HG03025 (cell line): ENCODE data around the gene RIMBP3C.
"Not testable (repeated sequence)": the region's sequence is repeated elsewhere in the genome, so short reads cannot be mapped to it uniquely, and the experiment has no call there.

Experiments used
- ATAC-seq: cut with Tn5 transposase; IDR thresholded peaks from one replicate; pipeline ENCODE4 v1.9.1; 2021; ENCODE audit warnings: mild to moderate bottlenecking, moderate library complexity; ENCODE audit not compliant: unreplicated experiment, low FRiP score

Gene RIMBP3C

DNA sequence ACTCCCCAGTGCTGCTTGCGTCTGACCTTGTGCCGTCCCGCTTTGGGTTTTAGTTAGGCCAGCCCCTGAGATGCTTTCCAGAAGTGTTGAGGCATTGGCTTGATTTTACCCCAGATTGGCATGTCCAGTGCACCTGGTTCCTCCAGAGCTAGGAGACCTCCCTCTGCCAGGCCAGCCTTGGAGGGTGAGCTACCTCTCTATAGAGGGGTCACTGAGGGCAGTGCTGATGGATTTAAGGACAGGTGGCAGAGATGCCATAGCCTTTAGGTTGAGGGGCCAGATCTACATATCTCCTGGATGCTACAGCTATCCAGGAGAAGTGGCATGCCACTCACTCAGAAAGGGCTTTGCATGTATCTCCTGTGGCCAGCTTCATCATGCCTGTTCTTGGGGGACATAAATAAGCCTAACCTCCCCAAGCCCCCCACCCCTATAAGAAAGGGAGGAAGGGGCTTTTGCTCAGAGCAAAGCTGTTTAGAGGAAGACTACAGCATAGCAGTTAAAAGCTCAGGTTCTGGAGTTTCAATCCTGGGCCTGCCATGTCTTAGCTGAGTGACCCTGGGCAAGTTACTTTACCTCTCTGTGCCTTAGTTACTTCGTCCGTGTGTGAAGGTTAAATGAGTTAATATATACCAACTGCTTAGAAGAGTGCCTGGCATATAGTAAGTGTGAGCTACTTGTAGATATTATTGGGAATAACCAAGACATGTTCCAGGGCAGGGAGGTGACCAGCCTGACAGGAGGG is 22.7 kb upstream of the RIMBP3C start:
- ATAC-seq: no peak

GRCh38 chr22:21573293-21573734 is 22.1 kb upstream of the RIMBP3C start:
- no peak for ATAC-seq

DNA sequence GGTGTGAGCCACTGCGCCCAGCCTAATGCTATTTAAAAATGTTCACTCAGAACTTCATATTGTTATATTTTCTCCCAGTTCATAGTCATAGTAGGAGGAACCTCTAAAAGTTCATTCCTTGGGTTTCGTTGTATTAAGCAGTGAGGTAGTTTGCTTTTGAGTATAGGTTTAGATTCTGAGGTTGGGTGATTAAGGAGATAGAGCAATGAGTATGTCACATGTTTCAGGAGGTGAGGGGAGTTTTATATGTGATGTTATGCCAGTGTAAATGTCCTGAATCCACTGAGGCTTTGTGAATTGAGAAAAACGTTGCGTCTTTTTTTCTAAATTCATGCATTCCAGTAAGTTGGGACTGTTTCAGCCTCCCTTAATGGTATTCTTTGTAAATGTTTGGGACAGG is 20.4 kb upstream of the RIMBP3C start:
- no peak for ATAC-seq

- no peak for ATAC-seq
Measured at GRCh38 chr22:21570398-21570797, 19.1 kb upstream of the RIMBP3C start.

DNA sequence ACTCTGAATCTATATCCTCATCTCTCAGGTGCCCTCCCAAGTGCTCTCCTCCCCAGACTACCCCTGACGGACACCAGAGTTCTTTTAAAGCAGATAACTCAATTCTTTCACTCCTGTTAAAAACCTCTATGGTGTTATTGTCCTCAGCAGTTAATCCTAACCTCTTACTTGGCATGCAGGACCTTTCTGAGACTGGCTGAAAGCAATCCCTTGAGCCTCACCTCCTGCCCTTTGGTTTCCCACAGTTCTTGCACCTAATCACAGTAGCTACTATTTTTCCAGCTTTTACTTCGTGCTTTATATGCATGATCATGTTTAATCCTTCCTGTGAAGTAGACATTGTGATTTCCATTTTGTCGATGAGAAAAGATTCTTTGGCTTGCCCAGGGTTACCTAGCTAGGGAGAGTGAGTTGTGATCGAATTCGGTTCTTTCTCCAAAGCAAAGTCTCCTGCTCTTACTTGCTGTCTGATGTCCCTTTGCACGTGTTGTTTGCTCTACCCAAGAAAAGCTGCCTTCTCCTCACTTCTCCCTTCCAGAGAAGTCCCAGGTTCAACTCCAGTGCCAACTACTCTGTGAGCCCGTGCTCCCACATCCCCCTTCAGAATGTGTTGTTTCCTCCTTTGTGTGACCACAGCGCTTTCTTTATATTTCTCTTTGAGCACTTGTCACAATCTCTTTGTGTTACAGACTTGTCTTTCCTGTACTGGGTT is 18.4 kb upstream of the RIMBP3C start:
- ATAC-seq: no peak

DNA sequence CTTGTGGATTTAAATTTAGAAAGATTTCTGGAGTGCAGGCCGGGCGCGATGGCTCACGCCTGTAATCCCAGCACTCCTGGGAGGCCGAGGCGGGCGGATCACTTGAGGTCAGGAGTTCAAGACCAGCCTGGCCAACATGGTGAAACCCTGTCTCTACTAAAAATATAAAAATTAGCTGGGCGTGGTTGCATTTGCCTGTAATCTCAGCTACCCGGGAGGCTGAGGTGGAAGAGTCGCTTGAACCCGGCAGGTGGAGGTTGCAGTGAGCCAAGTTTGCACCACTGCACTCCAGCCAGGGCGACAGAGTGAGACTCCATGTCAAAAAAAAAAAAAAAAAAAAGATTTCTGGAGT is 17.8 kb upstream of the RIMBP3C start:
- not testable (repeated sequence) for ATAC-seq

DNA sequence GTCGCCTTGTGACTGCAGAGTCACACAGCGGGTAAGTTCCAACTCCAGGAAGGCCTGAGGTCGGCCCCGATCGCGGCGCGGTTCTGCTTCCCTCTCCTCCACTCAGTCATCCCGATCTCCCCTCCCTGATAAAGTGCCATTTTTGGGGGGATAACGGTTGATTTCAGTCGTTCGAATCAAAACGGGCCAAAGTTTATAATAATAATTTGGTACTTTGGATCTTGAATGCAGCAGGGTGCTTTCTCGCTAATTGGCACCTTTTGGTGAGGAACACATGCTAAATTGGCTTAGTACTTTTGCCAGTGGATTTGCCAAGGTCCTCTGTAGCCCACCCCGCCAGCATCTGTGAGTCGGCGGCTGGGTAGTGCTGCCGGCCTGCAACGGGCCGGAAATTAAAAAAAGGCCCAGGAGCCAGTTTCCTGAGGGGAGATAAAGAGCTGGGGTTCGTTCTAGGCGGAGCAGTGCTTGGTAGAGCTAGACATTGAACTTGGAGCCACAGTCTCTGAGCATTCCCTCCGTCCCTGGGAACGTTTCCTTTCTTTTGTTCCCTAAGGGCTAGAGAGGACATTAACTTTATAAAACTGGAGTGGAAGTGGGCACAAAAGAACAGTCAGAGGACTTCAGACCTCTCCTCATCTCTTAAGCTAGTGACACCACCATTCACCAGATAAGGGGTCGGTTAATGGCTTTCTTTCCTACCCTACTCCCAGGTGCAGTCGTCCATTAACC is 17.2 kb upstream of the RIMBP3C start:
- ATAC-seq: no peak

DNA sequence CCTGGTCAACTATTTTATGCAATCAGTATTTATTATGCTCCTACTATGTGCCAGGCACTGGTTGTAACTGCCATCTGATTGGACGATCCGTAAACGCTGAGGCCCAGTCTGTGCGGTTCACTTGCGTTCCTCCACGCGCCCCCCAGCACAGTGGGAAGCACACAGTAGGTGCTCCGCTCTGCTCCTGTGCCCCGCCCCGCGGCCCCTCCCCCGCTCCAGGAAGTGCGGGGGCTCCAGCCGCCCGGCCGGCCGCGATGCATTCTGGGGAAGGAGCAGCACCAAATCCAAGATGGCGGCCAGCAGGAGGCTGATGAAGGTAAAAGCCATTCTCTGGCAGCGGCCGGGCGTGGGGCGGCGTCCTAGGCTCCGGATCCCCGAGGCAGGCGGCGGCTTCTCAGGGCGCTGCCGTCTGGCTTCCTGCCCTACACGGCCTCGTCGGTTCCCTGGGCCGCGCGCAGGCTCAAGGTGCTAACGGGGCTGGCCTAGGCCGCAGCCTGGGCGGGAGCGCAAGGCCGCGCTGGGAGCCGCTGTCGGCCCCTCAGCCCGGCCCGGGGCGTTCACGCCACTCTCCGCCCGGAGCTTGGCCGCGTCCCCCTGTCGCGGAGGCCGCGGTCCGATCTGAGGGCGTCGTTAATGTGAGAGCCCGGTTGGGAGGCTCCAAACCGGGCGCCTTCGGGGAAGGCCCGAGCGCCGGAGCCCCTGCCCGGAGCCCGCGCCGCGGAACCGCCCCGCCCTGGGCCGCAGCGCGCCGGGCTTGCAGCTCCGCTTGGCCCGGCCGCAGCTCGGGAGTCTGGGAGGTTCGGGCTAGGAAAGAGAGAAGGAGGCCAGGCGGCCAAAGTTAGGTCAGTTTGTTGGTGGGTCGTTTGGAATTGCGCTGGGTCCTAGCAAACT is 16.4 kb upstream of the RIMBP3C start, which contains the start of gene UBE2L3:
TSS of gene UBE2L3 (plus strand) at position 259 of the 891 bp plus-strand sequence. CDS start at position 290, 31 bp downstream.
- ATAC-seq: no peak

- no peak for ATAC-seq
Measured at GRCh38 chr22:21564411-21564810, 13.2 kb upstream of the RIMBP3C start.

DNA sequence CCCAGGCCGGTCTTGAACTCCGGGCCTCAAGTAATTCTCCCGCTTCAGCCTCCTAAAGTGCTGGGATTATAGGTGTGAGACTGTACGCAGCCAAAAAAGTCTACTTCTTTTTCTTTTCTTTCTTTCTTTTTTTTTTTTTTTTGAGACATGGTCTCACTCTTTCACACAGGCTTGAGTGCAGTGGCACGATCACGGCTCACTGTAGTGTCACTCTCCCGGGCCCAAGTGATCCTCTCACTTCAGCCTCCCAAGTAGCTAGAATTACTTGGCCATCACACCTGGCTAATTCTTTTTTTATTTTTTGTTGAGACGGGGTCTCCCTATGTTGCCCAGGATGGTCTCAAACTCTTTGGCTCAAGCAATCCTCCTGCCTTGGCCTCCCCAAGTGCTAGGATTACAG is 12.7 kb upstream of the RIMBP3C start:
- no peak for ATAC-seq

DNA sequence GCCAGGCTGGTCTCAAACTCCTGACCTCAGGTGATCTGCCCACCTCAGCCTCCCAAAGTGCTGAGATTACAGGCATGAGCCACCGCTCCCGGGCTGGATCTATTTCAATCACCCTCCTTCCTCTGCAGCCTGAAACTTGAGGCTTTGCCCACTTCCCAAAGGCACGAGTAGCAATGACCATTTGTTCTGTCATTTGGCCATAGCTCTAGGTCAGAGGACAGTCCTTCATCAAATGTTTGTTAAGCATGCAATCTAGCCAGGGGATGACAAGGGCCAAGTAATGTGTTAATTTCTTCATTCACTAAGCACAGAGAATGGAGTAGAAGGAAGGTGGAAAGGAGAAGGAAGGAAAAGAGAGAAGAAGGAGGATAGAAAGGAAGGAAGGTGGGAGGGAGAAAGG is 9.4 kb upstream of the RIMBP3C start:
- ATAC-seq: not testable (repeated sequence)

GRCh38 chr22:21559345-21560125 is 8.3 kb upstream of the RIMBP3C start:
- ATAC-seq: not testable (repeated sequence)

GRCh38 chr22:21550678-21551047 is 598 bp downstream of the RIMBP3C start:
- not testable (repeated sequence) for ATAC-seq

- ATAC-seq: not testable (repeated sequence)
Measured at GRCh38 chr22:21550008-21550677, 1.1 kb downstream of the RIMBP3C start.

DNA sequence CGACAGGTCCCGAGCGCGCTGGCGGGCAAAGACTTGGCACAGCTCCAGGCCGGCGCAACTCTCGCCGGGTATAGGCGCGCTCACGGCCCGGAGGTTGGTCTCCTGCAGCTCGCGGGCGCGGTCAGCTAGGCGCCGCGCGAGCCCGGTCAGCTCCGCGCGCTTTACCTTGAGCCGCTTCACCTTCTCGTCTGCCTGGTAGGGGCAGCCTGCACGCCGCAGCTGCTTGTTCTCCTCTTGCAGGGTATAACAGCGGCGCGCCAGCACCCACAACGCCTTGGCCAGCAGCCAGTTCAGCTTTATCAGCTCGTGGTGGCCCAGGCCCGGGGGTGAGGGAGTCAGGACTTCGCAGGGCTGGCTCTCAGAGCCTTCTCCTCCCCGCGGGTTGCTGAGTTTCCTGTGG is 1.7 kb downstream of the RIMBP3C start:
- ATAC-seq: not testable (repeated sequence)

GRCh38 chr22:21544432-21545322 is 6.6 kb downstream of the RIMBP3C start:
- not testable (repeated sequence) for ATAC-seq

GRCh38 chr22:21539862-21540261 is 11.4 kb downstream of the RIMBP3C start:
- ATAC-seq: not testable (repeated sequence)
